ENCODE results near the gene DGKH. TPM values are rescaled to one million over a fixed set of nuclear protein-coding genes. Genes with fewer than 3 reads are reported as not detected.

DGKH gene
- total RNA-seq, 1 donor from 2014 or later, result 12.1 TPM

DNA sequence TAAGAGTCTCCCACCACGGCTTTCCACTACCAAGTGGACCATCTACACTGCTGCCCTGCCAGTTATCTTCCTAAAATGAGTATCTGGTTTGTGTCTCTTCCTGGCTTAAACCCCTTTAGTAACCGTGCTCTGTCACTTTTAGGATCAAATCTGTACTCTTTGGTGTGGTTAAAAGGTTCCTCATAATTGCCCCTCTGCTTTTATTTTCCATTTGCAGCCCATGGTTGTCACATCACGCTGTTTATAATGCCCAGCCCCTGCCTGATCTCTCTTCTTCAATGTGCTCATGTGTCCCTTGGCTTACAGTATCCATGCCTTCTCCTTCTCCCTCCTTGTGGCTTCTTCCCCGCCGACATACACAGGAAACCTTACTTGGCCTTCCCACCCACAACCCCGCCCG is 100.1 kb downstream of the DGKH start:
- TF ChIP-seq, protein P1, sequence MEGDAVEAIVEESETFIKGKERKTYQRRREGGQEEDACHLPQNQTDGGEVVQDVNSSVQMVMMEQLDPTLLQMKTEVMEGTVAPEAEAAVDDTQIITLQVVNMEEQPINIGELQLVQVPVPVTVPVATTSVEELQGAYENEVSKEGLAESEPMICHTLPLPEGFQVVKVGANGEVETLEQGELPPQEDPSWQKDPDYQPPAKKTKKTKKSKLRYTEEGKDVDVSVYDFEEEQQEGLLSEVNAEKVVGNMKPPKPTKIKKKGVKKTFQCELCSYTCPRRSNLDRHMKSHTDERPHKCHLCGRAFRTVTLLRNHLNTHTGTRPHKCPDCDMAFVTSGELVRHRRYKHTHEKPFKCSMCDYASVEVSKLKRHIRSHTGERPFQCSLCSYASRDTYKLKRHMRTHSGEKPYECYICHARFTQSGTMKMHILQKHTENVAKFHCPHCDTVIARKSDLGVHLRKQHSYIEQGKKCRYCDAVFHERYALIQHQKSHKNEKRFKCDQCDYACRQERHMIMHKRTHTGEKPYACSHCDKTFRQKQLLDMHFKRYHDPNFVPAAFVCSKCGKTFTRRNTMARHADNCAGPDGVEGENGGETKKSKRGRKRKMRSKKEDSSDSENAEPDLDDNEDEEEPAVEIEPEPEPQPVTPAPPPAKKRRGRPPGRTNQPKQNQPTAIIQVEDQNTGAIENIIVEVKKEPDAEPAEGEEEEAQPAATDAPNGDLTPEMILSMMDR (IDR thresholded peaks at IDR 0.05), result no peak
- TF ChIP-seq EZH2phosphoT487 (IDR thresholded peaks at IDR 0.05) (no peak), EZH2 (IDR thresholded peaks at IDR 0.05) (no peak)
- Histone ChIP-seq H3K9me3 (ENCODE audit: low read depth) (no peaks in the 10 kb centered on the region), H4K20me1 (ENCODE audit: low read depth) (no peaks in the 10 kb centered on the region), H3K4me3 (no peak overlapping the region), H3K79me2 (ENCODE audit: low read depth) (no peaks in the 10 kb centered on the region), H3K36me3 (no peaks in the 10 kb centered on the region), H3K27me3 (no peaks in the 10 kb centered on the region), H3K4me2 (no peak overlapping the region), H3F3A (ENCODE audit: low read depth) (no peaks in the 10 kb centered on the region), H2AFZ (replicated peaks) (no peak overlapping the region), H3K4me1 (peaks cover 1% of the 10 kb centered on the region), H3K27ac (no peak overlapping the region), H3K9ac (no peak overlapping the region)
- H3K4me3 Mint-ChIP-seq, result no peak overlapping the region
- DNase-seq (ENCODE audit: low spot score), result no peak
- H3K27ac Mint-ChIP-seq, result no peak overlapping the region
- H3K27me3 Mint-ChIP-seq (ENCODE audit: insufficient read depth, low read depth), result no peaks in the 10 kb centered on the region
- H3K9me3 Mint-ChIP-seq, result no peaks in the 10 kb centered on the region
- H3K36me3 Mint-ChIP-seq, result peaks cover 2% of the 10 kb centered on the region
- H3K4me1 Mint-ChIP-seq, result peaks cover 1% of the 10 kb centered on the region

DNA sequence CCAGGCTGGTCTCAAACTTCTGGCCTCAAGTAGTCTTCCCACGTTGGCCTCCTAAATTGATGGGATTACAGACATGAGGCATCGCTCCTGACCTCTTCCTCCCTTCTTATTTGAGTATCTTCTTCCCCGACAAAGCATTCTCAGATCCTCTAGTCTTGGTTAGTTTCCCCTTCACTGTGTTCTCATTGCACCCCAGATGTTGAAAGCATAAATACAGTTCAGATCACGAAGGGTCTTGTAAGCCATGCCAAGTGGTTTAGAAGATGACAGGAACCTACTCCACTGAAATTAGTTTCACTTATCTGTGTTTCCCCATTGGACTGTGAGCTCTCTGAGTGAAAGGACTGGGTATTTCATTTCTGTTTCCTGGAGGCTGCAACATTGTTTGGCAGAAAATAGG is 100.7 kb downstream of the DGKH start:
- no peaks in the 10 kb centered on the region for H4K20me1 ChIP-seq (ENCODE audit: low read depth)
- no peaks in the 10 kb centered on the region for H3F3A ChIP-seq (ENCODE audit: low read depth)
- no peak overlapping the region for H3K4me2 ChIP-seq
- DNase-seq (ENCODE audit: low spot score), result no peak
- H3K79me2 ChIP-seq (ENCODE audit: low read depth), result no peaks in the 10 kb centered on the region
- no peaks in the 10 kb centered on the region for H3K27me3 ChIP-seq
- H3K9ac ChIP-seq, result no peak overlapping the region
- Mint-ChIP-seq H3K4me3 (no peak overlapping the region), H3K36me3 (peaks cover 2% of the 10 kb centered on the region), H3K4me1 (peaks cover 6% of the 10 kb centered on the region), H3K27me3 (ENCODE audit: insufficient read depth, low read depth) (no peaks in the 10 kb centered on the region), H3K27ac (no peak overlapping the region), H3K9me3 (no peaks in the 10 kb centered on the region)
- no peak overlapping the region for H3K27ac ChIP-seq
- TF ChIP-seq, protein P1 (IDR thresholded peaks at IDR 0.05), result no peak
- no peak for TF ChIP-seq EZH2phosphoT487 (IDR thresholded peaks at IDR 0.05)
- TF ChIP-seq EZH2 (IDR thresholded peaks at IDR 0.05), result no peak
- no peak overlapping the region for H3K4me3 ChIP-seq
- H3K9me3 ChIP-seq (ENCODE audit: low read depth), result no peaks in the 10 kb centered on the region
- no peaks in the 10 kb centered on the region for H3K36me3 ChIP-seq
- peaks cover 6% of the 10 kb centered on the region for H3K4me1 ChIP-seq
- no peak overlapping the region for H2AFZ ChIP-seq (replicated peaks)

DNA sequence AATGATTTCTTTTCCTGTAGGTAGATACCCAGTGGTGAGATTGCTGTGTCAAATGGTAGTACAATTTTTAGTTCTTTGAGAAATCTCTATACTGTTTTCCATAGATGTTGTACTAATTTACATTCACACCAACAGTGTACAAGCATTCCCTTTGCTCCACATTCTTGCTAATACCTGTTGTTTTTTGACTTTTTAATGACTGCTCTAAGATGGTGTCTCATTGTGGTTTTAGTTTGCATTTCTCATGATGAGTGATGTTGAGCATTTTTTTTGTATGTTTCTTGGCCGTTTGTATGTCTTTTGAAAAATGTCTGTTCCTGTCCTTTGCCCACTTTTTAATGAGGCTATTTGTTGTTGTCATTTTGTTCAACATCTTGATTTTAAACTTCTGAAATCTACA is 103.3 kb downstream of the DGKH start:
- no peaks in the 10 kb centered on the region for H3K36me3 ChIP-seq
- H3K36me3 Mint-ChIP-seq, result no peaks in the 10 kb centered on the region
- H3K4me1 Mint-ChIP-seq, result peaks cover 6% of the 10 kb centered on the region
- no peak for TF ChIP-seq EZH2phosphoT487 (IDR thresholded peaks at IDR 0.05)
- TF ChIP-seq, protein P1 (IDR thresholded peaks at IDR 0.05), result no peak
- TF ChIP-seq EZH2 (IDR thresholded peaks at IDR 0.05), result no peak
- H3K4me3 ChIP-seq, result no peak overlapping the region
- no peaks in the 10 kb centered on the region for H3F3A ChIP-seq (ENCODE audit: low read depth)
- no peak overlapping the region for H3K27ac Mint-ChIP-seq
- H3K27me3 Mint-ChIP-seq (ENCODE audit: insufficient read depth, low read depth), result no peaks in the 10 kb centered on the region
- no peak overlapping the region for H3K27ac ChIP-seq
- H4K20me1 ChIP-seq (ENCODE audit: low read depth), result no peaks in the 10 kb centered on the region
- peaks cover 6% of the 10 kb centered on the region for H3K4me1 ChIP-seq
- H3K9me3 Mint-ChIP-seq, result no peaks in the 10 kb centered on the region
- H3K4me3 Mint-ChIP-seq, result no peak overlapping the region
- DNase-seq (ENCODE audit: low spot score), result no peak
- no peaks in the 10 kb centered on the region for H3K9me3 ChIP-seq (ENCODE audit: low read depth)
- no peak overlapping the region for H3K4me2 ChIP-seq
- H3K9ac ChIP-seq, result no peak overlapping the region
- no peak overlapping the region for H2AFZ ChIP-seq (replicated peaks)
- H3K27me3 ChIP-seq, result no peaks in the 10 kb centered on the region
- no peaks in the 10 kb centered on the region for H3K79me2 ChIP-seq (ENCODE audit: low read depth)
